Smooth muscle cell of the pulmonary artery (primary cell): Measurements from ENCODE around the gene VRK2. TPM values are rescaled to one million over a fixed set of nuclear protein-coding genes. Genes with fewer than 3 reads are reported as not detected.

Experiments used
- total RNA-seq: library from RNA; depleted of rRNA; stranded (reverse); fragments of >200 nt; gene quantifications from 2 replicates; pipeline ENCODE4 v1.2.3, GENCODE V29; 2014

The VRK2 gene
- 17.6 and 18.4 TPM in 2 replicates for total RNA-seq

GRCh38 chr2:58046585-58047372 is at the start of gene VRK2:
VRK2 (plus strand) TSS chr2:58046806; CDS start chr2:58048832, 2,026 bp downstream.

Other genes with a start within 250 kb of the VRK2 start
- gene FANCL, start 194.5 kb downstream of the VRK2 start, total RNA-seq, result 7.4 and 13.9 TPM in 2 replicates